ENCODE measurements around the gene FSHB. TPM values are rescaled to one million over a fixed set of nuclear protein-coding genes. Genes with fewer than 3 reads are reported as not detected.
"Not testable (repeated sequence)": the region's sequence is repeated elsewhere in the genome, so short reads cannot be mapped to it uniquely, and the experiment has no call there.

The FSHB gene
- not detected in 2 replicates for total RNA-seq (2014; rRNA removed; shearing (Covaris generic))

DNA sequence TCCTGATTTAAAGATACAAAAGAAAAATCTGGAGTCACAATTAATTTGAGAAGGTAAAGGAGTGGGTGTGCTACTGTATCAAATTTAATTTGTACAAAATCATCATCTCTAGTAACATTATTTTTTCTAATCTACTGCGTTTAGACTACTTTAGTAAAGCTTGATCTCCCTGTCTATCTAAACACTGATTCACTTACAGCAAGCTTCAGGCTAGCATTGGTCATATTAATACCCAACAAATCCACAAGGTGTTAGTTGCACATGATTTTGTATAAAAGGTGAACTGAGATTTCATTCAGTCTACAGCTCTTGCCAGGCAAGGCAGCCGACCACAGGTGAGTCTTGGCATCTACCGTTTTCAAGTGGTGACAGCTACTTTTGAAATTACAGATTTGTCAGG is at the start of gene FSHB:
FSHB (plus strand) TSS at position 301 of the 400 bp plus-strand sequence. CDS start 889 bp downstream, outside the sequence.
- in situ Hi-C loops (cut with HindIII; ENCODE audit: low sequenced_read_pairs): no loop called here
- no peak for DNase-seq (ENCODE audit: low spot score)

DNA sequence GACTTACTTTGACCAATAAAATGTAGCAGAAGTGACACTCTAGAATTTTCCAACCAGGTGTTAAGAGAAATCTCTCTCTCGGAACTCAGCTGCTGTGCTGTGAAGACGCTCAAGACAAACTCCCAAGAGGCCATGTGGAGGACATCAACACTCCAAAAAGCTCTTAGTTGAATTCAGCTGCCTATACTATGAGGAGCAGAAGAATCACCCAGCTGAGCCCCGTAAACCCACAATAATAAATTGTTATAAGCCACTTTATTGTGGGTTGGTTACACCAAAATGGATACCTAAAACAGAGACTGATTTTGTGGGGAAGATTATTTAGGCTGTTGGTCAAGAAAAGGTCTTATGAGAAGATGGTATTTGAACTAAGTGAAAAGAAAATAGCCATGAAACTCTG is 44.1 kb upstream of the FSHB start:
- DNase-seq (ENCODE audit: low spot score): no peak
- in situ Hi-C loops (cut with HindIII; ENCODE audit: low sequenced_read_pairs): no loop called here

DNA sequence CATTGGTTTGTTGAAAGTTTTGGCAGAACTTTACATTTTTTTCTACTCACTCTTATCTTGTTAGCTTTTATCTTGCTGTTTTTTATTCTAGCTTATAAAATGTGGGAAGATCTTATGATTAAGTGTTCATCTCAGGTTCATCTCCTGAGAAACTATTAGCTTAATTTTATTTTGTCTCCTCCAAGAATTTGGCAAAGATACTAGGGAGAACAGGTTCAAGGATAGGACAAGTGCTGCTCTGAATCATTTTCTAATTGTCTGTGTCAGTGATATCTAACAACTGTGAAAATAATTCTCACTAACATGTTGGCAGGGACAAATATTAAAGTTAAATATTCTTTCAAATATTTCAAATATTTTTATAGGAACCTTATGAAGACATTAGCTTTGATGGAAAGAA is 38.2 kb upstream of the FSHB start:
- in situ Hi-C loops (cut with HindIII; ENCODE audit: low sequenced_read_pairs): no loop called here

DNA sequence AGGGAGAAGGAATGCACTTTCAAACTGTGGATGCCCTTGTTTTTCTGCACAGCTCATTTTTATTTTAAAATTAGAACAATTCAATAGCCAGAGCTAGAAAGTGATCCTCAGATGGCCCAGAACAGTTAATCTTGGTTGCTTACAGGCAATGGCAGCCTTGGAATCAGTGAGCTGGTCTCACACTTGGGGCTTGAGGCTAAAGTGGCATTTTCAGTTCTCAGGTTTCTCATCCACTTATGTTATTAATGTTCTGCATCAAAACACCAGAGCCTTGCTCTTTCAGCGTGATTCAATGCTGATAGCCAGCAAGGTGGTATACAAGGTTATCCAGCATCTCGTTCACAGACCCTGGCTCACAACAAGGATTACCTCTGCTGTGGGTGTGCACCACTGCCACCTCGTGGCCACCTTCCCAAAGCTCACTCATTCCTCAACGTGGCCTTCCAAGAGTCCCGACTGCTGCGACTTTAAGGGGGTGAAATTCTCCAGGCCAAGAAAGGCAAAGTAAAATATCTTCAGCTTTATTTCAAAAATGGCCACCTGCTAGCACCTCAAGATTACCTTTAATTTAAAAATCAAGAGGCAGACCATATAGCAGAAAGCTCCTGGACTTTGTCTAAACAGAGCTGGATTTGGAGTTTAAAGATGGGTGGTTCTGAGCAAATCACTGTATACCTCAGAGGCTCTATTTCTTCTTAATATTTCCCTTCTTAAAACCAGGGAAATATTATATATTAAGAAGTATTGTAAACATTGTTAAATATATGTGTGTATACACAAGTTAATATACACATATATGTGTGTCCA is 34.2 kb upstream of the FSHB start:
- in situ Hi-C loops (cut with HindIII; ENCODE audit: low sequenced_read_pairs): no loop called here
- DNase-seq (ENCODE audit: low spot score): peak; percentile 30

More for the DNA sequence above, 38.2 kb upstream of the FSHB start:
- DNase-seq (ENCODE audit: low spot score): no peak

DNA sequence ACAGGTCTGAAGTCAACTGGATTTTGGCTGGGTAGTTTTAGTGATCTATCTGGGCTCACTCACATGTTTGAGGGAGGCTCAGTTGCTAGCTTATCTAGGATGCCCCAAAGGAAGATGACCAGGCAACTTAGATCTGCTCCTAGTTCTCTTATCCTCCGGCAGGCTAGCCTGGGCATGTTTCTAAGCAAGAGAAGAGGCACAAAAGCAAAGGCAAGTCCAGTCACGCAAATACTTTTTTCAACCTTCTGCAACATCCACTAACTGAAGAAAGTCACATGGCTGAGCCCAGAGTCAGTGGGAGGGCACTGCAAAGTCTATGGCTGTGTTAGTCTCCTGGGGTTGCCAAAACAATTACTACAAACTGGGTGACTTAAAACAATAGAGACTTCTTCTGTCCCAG is 32.9 kb upstream of the FSHB start:
- in situ Hi-C loops (cut with HindIII; ENCODE audit: low sequenced_read_pairs): no loop called here
- DNase-seq (ENCODE audit: low spot score): no peak

DNA sequence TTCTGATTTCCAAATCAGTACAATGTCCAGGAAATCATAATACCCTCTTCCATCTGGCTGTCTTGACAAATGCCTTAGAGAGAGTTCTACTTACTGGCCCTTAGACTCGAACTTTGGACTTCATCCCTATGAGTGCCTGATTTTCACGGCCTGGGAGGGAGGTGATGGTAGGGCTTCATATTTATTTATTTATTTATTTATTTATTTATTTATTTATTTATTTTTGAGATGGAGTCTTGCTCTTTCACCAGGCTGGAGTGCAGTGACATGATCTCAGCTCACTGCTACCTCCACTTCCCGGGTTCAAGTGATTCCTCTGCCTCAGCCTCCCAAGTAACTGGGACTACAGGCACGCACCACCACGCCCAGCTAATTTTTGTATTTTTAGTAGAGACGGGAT is 27.8 kb upstream of the FSHB start:
- DNase-seq (ENCODE audit: low spot score); in situ Hi-C loops (cut with HindIII; ENCODE audit: low sequenced_read_pairs): not testable (repeated sequence)

DNA sequence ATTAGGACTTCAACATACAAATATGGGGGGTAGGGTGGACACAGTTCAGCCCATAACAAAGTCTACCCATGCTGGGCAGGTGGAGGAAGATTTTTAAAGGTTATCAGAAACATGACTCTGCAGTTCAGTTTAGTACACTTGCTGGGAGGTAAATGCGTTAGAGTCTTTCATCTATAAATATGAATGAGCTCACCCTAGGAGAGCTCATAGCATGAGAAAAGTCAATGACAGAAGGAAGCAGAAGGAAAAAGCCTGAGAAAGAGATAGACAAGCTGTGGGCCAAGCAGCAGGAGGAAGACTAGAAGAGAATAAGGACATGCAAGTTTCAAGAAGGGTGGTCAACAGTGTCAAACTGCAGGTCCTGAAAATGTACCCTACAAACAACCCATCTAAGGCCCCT is 27.0 kb upstream of the FSHB start:
- DNase-seq (ENCODE audit: low spot score): no peak
- in situ Hi-C loops (cut with HindIII; ENCODE audit: low sequenced_read_pairs): no loop called here

DNA sequence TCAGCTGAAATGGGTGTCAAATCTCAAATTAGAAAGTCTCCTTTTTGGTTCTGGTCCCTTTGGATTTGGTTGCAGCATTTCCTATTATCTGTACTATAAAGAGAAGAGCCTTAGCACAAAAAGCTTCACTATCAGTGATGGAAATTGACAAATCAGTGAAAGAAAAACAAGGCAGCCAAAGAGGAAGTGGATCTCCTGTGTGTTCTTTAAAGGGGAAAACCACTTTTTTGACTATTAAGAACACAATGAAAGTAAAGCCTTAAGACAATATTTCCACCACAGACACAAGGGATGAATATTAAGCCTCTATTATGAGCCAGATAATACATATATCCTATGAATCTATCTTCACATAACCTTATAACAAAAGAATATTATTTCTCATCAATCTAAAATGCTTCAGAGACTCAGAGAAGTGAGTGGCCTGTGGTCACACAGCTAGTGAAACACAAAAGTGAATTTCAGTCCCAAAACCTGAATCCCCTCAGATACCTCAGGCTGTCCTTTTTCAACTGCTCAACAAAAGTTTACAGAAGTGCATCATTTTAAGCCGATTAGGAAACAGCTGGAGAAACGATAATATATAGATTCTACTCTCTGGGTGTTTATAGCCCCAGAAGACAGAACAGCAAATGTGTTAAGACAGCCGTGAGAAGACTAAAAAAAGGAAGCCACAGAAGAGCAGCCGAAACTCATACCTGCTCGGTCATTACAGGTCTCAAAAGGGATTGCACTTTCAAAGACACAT is 24.4 kb upstream of the FSHB start:
- DNase-seq (ENCODE audit: low spot score): no peak
- in situ Hi-C loops (cut with HindIII; ENCODE audit: low sequenced_read_pairs): no loop called here

DNA sequence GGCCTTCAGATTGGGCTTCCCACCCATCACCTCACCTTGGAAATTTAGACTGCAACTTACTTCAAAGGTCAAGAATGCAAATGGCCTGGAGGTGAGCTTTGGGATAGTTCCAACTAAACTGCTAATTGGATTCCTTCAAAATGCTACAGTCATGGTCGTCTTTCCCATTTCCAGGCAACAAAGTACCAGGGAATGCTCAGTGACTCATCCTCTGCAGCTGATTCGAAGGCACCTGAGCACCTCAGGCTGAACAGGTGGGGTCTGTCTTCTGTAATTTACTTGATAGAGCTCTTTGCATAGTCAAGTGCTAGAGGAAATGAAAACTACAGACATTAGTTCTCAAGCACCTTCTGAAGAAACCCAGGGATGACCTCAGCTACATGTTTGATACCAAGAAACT is 20.5 kb upstream of the FSHB start:
- in situ Hi-C loops (cut with HindIII; ENCODE audit: low sequenced_read_pairs): no loop called here
- DNase-seq (ENCODE audit: low spot score): no peak

DNA sequence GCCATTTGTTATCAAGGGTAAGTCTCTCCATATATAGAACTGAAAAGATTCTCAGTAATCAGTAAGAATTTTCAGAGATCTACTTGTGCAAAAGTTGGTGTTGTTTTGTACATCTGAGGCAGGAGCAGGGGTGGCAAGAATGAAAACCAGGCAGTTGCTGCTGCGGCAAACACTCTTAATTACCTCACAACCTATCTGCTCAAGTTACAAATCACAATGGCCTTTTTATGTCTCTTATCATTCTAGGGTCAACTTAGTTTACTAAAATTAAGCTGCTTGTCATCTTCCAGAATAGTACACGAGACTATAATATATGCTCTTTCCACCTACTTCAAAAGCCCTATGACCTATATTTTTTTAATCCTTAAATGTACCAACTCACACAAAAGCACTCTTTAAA is 14.3 kb upstream of the FSHB start:
- in situ Hi-C loops (cut with HindIII; ENCODE audit: low sequenced_read_pairs): no loop called here

DNA sequence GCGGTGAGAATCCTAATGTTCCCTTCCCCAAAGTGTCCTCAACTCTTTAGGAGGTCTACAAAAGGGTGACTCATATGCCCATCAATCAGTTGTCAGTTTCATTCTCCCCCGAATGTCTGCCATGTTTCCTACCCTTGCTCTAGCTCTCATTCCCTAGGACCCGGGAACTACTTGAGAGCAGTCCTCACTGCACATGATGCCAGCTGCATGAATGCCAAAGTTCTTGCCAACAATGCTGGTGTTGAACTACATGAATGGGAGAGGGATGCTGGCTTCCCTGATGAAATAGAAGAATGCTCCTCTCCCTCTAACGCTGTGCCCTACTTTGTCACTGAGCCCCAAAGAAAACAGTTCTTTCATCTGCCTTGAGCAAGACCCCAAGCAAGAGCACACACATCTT is 12.5 kb upstream of the FSHB start:
- no peak for DNase-seq (ENCODE audit: low spot score)
- in situ Hi-C loops (cut with HindIII; ENCODE audit: low sequenced_read_pairs): no loop called here

More for the DNA sequence above, 14.3 kb upstream of the FSHB start:
- no peak for DNase-seq (ENCODE audit: low spot score)

DNA sequence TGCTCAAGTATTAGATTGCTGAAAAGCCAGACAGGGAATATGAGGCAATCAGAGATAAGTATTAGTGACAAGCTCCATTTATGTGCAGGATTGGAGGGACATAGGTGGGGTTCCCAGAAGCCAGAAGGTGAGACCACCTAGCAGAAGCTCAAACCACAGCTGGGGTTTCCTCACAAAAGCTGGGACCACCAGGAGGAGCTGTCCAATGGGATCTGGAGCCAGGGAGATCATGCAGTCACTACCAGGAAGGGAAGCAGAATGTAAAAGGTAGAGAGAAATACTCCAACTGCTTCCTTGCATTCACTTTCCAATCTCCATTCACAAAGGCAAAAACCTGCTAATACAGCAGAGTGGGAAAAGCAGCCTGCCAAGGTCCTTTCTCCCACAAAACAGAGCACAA is 5.2 kb upstream of the FSHB start:
- DNase-seq (ENCODE audit: low spot score): no peak
- in situ Hi-C loops (cut with HindIII; ENCODE audit: low sequenced_read_pairs): no loop called here

DNA sequence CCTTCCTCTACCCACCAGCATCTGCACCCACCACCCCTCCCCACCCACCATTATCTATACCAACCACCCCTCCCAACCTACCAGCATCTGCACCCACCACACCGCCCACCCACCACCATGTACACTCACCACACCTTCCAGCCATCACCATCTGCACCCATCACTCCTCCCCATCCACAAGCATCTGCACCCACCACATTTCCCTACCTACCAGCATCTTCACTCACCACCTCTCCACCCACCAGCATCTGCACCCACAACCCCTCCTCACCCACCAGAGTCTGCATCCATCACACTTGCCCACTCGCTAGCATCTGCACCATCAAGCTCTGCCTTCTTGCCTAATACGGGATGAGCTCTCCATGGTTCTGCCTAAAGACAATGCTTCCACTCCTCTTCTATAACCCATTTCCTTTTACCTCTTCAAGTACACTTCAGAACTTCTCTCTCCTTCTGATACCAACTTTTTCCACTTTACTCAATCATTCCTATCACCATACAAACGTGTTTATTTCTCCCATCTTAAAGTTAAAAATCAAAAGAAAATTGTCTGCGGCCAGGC is 2.4 kb upstream of the FSHB start:
- in situ Hi-C loops (cut with HindIII; ENCODE audit: low sequenced_read_pairs): no loop called here

DNA sequence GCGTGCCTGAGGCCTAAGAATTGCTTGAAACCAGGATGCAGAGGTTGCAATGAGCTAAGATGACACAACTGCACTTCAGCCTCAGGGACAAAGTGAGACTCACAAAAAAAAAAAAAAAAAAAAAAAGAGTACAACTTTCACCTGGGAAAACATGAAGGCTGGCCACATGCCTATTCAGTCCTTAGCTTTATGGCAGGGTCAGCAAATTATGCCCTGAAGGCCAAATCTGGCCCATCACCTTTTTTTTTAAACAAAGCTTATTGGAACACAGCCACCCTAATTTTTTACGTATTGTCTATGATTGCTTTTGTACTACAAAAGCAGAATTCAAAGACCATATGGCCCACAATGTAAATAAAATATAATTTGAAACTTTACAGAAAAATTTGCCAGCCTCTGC is 8.2 kb downstream of the FSHB start:
- in situ Hi-C loops (cut with HindIII; ENCODE audit: low sequenced_read_pairs): no loop called here
- DNase-seq (ENCODE audit: low spot score): no peak

More for the DNA sequence above, 2.4 kb upstream of the FSHB start:
- no peak for DNase-seq (ENCODE audit: low spot score)

DNA sequence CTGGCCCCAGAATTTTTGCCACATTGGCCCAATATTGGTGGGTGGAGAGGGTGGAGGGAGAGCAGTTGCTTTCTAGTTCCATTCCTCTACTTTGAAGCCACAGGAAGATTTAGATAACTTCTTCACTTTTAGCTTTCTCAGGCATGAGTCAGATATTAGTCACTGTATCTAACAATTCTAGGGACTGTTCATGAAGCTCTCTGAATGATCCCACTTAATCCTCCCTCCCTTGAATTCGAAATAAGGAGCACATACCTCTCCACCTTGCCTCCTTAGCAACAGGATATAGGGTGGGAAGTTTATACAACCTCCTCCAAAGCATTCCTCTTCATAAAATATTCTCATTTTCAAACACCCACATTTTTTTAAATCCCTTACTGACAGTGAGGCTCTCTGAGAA is 13.5 kb downstream of the FSHB start:
- in situ Hi-C loops (cut with HindIII; ENCODE audit: low sequenced_read_pairs): no loop called here
- DNase-seq (ENCODE audit: low spot score): no peak

DNA sequence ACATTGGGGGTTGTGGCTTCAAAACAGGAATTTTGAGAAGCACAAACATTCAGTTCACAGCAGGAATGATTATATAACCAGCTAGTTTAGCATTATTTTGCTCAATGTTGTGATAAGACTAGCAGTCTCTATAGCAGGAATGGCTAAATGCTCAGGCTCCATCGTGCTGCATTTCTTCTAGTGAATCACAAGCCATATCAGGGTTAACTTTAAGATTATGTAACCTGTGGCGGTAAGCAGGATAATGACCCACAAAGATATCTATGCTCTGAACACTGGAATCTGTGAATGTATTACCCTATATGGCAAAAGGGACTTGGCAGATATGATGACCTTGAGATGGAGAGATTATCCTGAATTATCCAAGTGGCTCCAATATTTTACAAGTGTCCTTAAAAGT is 14.8 kb downstream of the FSHB start:
- DNase-seq (ENCODE audit: low spot score): no peak
- in situ Hi-C loops (cut with HindIII; ENCODE audit: low sequenced_read_pairs): no loop called here

DNA sequence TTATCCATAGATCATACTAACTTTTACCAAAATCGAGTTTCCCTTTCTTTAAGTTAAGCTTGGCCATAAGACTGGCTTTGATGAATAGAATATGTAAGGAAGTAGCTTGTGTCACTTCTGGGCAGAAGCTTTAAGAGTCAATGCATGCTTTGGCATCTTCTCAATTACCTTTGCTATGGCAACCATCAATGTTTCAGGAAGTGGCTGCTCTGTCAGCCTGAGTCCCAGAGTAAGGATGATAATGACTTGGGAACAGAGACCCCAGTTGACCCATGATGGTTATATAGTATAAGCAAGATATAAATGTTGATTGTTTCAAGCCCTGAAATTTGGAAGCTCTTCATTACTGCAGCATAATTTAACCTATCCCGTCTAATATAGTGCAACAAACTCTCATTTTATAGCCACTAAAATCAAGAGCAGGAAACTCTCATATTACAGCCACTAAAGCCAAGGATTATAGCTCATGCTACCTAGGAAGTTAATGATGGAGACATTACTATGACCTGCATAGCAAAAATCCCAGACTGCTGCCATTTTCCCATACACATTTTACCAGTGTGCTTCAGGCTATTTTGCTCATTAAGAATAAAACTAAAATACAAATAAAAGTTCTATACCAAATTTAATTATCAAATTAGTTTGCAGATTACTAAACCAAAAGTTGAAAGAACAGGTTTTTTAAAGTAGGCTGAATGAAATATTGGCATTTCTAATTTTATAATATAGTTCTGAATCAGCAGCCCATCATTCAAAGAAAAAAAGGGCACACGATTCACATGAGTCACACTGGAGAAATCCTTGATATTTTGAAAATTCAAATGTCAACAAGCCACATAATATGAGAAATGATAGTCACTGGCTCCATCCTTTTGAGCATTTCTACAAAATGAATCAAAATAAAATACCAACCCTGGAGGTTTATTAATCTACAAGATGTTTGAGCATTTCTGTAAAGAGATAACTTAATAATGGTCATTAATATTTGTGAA is 23.8 kb downstream of the FSHB start:
- in situ Hi-C loops (cut with HindIII; ENCODE audit: low sequenced_read_pairs): no loop called here
- DNase-seq (ENCODE audit: low spot score): no peak

DNA sequence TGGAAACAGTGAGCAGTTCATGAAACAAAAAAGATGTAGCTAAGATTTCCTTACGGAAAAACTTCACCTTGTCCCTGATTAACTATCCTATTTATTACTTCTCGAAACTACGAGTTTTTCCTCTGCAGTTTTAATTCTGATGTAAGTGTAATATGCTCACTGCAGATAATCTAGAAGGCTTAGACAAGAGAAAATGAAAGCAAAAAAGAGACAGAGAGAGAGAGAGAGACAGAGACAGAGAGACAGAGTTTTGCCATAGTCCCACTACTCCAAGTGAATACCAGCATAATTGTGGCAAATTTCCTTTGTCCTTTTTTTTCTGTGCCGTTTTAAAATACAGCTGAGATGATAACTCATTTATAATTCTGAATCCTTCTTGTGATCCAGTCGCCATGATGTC is 24.8 kb downstream of the FSHB start:
- DNase-seq (ENCODE audit: low spot score): no peak
- in situ Hi-C loops (cut with HindIII; ENCODE audit: low sequenced_read_pairs): no loop called here

DNA sequence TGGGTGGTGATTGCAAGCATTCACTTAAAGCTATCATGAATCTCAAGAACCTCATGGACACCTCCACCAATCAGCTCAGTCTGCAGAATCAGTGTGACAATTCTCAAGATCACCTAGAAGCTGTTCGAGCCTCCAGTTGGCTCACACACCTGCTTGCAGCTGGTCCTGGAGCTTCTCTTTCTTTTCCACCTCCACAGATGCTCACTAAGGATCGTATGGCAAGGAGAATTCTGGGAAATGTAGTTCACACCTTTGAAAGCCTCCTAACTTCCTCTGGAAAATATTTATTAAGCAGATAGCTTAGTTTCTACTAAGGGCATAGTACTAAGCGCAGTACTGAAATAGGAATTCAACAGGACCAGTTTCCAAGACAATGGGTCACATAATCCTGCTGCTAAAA is 26.2 kb downstream of the FSHB start:
- in situ Hi-C loops (cut with HindIII; ENCODE audit: low sequenced_read_pairs): no loop called here
- DNase-seq (ENCODE audit: low spot score): no peak

Measured in G401 (cell line).